ENCODE data around the gene NLRP4. TPM values are rescaled to one million over a fixed set of nuclear protein-coding genes. Genes with fewer than 3 reads are reported as not detected.

Gene NLRP4
- total RNA-seq, 4 donors from 2014 or later = 1.5 TPM; not detected in 3

DNA sequence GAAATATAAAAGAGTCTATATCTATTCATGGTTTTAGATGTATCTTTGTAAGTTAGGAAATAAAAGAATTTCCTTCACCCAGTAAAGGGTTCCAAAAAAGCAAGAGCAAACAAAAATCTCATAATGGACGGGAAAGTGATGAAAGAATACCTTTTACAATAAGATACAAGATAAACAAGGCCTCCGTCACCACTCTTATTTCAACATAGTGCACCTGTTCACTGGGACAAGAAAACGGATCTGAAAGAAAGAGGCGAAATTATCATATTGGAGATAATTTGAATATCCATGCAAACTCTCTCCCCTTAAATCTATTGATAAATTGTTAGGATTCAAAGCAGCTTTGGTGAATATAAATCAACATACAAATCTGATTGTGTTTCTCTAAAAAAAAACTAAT is 3.7 kb upstream of the NLRP4 start:
- no peak for DNase-seq
- H3K4me1 ChIP-seq = no peaks in the 10 kb centered on the region
- no peak for TF ChIP-seq POLR2A (IDR thresholded peaks at IDR 0.05)
- no peak for TF ChIP-seq CTCF (IDR thresholded peaks at IDR 0.05)
- intact Hi-C loops (cut with DNase I; ENCODE audit: low total_unique reads) = no loop called here
- no peaks in the 10 kb centered on the region for H3K36me3 ChIP-seq
- no peak overlapping the region for H3K27ac ChIP-seq
- no peaks in the 10 kb centered on the region for H3K9me3 ChIP-seq
- H3K4me3 ChIP-seq = no peak overlapping the region
- H3K27me3 ChIP-seq = no peaks in the 10 kb centered on the region

DNA sequence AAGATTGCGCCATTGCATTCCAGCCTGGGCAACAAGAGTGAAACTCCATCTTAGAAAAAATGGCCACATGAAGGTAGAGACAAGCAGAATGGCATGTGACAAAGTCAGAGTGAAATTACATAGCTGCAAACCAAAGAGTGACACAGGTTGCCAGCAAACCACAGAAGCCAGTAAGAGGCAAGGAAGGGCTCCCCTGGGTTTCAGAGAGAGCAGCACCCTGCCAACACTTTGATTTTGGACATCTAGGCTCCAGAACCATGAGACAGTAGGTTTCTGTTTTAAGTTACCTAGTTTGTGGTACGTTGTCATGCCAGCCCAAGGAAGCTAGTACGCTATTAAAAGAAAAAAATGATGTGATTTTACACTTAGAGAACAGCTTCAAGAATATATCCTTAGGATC is 1.9 kb downstream of the NLRP4 start:
- no peaks in the 10 kb centered on the region for H3K9me3 ChIP-seq
- H3K4me3 ChIP-seq = no peak overlapping the region
- no peaks in the 10 kb centered on the region for H3K36me3 ChIP-seq
- TF ChIP-seq CTCF (IDR thresholded peaks at IDR 0.05) (no peak), POLR2A (IDR thresholded peaks at IDR 0.05) (no peak)
- no peak for DNase-seq
- no peaks in the 10 kb centered on the region for H3K4me1 ChIP-seq
- H3K27me3 ChIP-seq = no peaks in the 10 kb centered on the region
- intact Hi-C loops (cut with DNase I; ENCODE audit: low total_unique reads) = no loop called here
- H3K27ac ChIP-seq = no peak overlapping the region

DNA sequence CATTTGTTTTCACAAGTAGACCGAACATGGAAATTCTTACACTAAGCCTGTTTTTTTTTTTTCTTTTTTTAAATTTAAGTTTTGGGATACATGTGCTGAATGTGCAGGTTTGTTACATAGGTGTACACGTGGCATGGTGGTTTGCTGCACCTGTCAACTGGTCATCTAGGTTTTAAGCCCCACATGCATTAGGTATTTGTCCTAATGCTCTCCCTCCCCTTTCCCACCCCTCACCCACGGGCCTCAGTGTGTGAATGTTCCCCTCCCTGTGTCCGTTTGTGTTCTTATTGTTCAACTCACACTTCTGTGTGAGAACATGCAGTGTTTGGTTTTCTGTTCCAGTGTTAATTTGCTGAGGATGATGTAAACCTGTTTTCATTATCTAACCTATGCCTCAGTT is 2.6 kb downstream of the NLRP4 start:
- H3K9me3 ChIP-seq = no peaks in the 10 kb centered on the region
- intact Hi-C loops (cut with DNase I; ENCODE audit: low total_unique reads) = no loop called here

DNA sequence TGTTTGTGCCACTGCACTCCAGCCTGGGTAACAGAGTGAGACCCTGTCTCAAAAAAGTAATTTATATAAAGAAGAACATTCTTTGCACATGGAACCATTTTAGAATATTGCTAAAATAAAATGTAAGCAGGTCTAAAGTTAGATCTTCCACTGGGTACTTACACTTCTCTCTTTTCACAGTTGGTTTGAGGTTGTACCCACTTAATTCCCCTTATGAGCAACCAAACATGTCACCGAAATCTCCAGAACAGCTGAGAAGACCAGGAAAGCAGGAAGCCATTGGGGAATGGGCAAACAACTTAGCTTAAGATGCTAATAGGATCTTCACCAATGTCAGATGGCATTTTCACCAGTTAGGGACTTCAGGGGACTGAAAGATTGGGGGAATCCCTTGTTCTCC is 18.8 kb downstream of the NLRP4 start:
- H3K27ac ChIP-seq = no peak overlapping the region
- no peaks in the 10 kb centered on the region for H3K27me3 ChIP-seq
- H3K9me3 ChIP-seq = no peaks in the 10 kb centered on the region
- TF ChIP-seq POLR2A (IDR thresholded peaks at IDR 0.05) (no peak), CTCF (IDR thresholded peaks at IDR 0.05) (no peak)
- no peak for DNase-seq
- intact Hi-C loops (cut with DNase I; ENCODE audit: low total_unique reads) = no loop called here
- H3K36me3 ChIP-seq = no peaks in the 10 kb centered on the region
- H3K4me1 ChIP-seq = no peaks in the 10 kb centered on the region
- no peak overlapping the region for H3K4me3 ChIP-seq

More for the DNA sequence above, 2.6 kb downstream of the NLRP4 start:
- no peak for TF ChIP-seq POLR2A (IDR thresholded peaks at IDR 0.05)
- no peak for TF ChIP-seq CTCF (IDR thresholded peaks at IDR 0.05)
- no peak for DNase-seq
- no peaks in the 10 kb centered on the region for H3K27me3 ChIP-seq
- no peaks in the 10 kb centered on the region for H3K4me1 ChIP-seq
- no peak overlapping the region for H3K4me3 ChIP-seq
- no peak overlapping the region for H3K27ac ChIP-seq
- no peaks in the 10 kb centered on the region for H3K36me3 ChIP-seq

GRCh38 chr19:55857149-55857548 is 20.8 kb downstream of the NLRP4 start:
- no peaks in the 10 kb centered on the region for H3K27me3 ChIP-seq
- no peak overlapping the region for H3K4me3 ChIP-seq
- no peaks in the 10 kb centered on the region for H3K9me3 ChIP-seq
- no peaks in the 10 kb centered on the region for H3K4me1 ChIP-seq
- intact Hi-C loops (cut with DNase I; ENCODE audit: low total_unique reads) = no loop called here
- TF ChIP-seq CTCF (IDR thresholded peaks at IDR 0.05) (no peak), POLR2A (IDR thresholded peaks at IDR 0.05) (no peak)
- no peaks in the 10 kb centered on the region for H3K36me3 ChIP-seq
- no peak for DNase-seq
- H3K27ac ChIP-seq = no peak overlapping the region

Data from uterus (tissue), 4 donors.